Ishikawa (cell line): ENCODE results near the gene KCNQ1.

Source experiments
- CEBPB ChIP-seq: IDR thresholded peaks from 2 replicates; pipeline ENCODE4 v1.6.1; 2012
- CREB1 ChIP-seq: IDR thresholded peaks from 2 replicates; pipeline ENCODE4 v1.6.1; 2012; ENCODE audit warnings: low read depth
- EGR1 ChIP-seq: IDR thresholded peaks from 2 replicates; pipeline ENCODE4 v1.6.1; 2012
- EP300 ChIP-seq: IDR thresholded peaks from 2 replicates; pipeline ENCODE4 v1.6.1; 2012; ENCODE audit warnings: borderline replicate concordance
- FOXM1 ChIP-seq: IDR thresholded peaks from 2 replicates; pipeline ENCODE4 v1.6.1; 2012; ENCODE audit warnings: low read depth, borderline replicate concordance
- MAX ChIP-seq: IDR thresholded peaks from 2 replicates; pipeline ENCODE4 v1.6.1; 2012
- REST ChIP-seq: IDR thresholded peaks from 2 replicates; pipeline ENCODE4 v1.6.1; 2012; ENCODE audit warnings: low read depth, mild to moderate bottlenecking
- YY1 ChIP-seq: IDR thresholded peaks from 2 replicates; pipeline ENCODE4 v1.6.1; 2012; ENCODE audit warnings: low read depth

GRCh38 chr11:2660357-2660939 is 215.6 kb downstream of the KCNQ1 start:
- TF ChIP-seq YY1 (no peak), EP300 (no peak), EGR1 (no peak), MAX (no peak), CREB1 (no peak), REST (no peak), FOXM1 (no peak), CEBPB (no peak)
